Neural progenitor cell (in vitro differentiated cells): Measurements from ENCODE around the gene DDRGK1.

ENCODE experiments used
- CTCF ChIP-seq: fragments of 200-600 bp; sonication (generic); IDR thresholded peaks from 2 replicates; pipeline ENCODE4 v1.5.1; 2017; ENCODE audit warnings: antibody characterized with exemption, mild to moderate bottlenecking
- EZH2 ChIP-seq: fragments of 200-600 bp; sonication (generic); IDR thresholded peaks from 2 replicates; pipeline ENCODE4 v1.6.1; 2017; ENCODE audit warnings: antibody characterized with exemption, mild to moderate bottlenecking, moderate library complexity
- EZH2phosphoT487 ChIP-seq: fragments of 200-600 bp; sonication (generic); IDR thresholded peaks from 2 replicates; pipeline ENCODE4 v1.6.1; 2017; ENCODE audit warnings: antibody characterized with exemption

GRCh38 chr20:3194617-3195280, 9.7 kb downstream of the DDRGK1 start:
- TF ChIP-seq CTCF (no peak), EZH2phosphoT487 (no peak), EZH2 (no peak)
